Pancreas (tissue), 10 donors: ENCODE data around the gene NR6A1. TPM values are rescaled to one million over a fixed set of nuclear protein-coding genes. Genes with fewer than 3 reads are reported as not detected.

Experiments used
- ATAC-seq, 4 donors: fragments of 200-7000 bp; cut with Tn5 transposase; one replicate each; pipeline versions ENCODE4 v1.8.0 to v1.9.1; 2020; ENCODE audit warnings: mild to moderate bottlenecking in 4 of 4, moderate library complexity in 4 of 4
- DNase-seq, 6 donors: peaks; one replicate each; pipeline ENCODE4 v3.0.0-alpha.2; 2020
- FAIRE-seq: peaks from 2 replicates; lab custom pipeline; 2012; peaks lifted over from hg19 to GRCh38; lab: Jason Lieb, UNC
- H3K27ac ChIP-seq, 4 donors: fragments of 200-600 bp; sonication (generic); 1 replicate in 3 of 4; 2 replicates in 1 of 4; pipeline versions ENCODE4 v1.5.0 to v1.8.0; 2020
- H3K27me3 ChIP-seq, 4 donors: fragments of 200-600 bp; one replicate each; pipeline ENCODE4 v1.8.0; 2021
- H3K36me3 ChIP-seq, 3 donors: fragments of 200-600 bp; sonication (generic) in 1 of 3; one replicate each; pipeline versions ENCODE4 v1.5.0 to v1.8.0; 2020 to 2021
- H3K4me1 ChIP-seq, 3 donors: fragments of 200-600 bp; one replicate each; pipeline ENCODE4 v1.8.0; 2021
- H3K4me3 ChIP-seq, 4 donors: fragments of 200-600 bp; sonication (generic) in 2 of 4; one replicate each; pipeline versions ENCODE4 v1.5.0 to v1.8.0; 2020 to 2021
- H3K9me3 ChIP-seq, 4 donors: fragments of 200-600 bp; one replicate each; pipeline ENCODE4 v1.8.0; 2021
- CTCF ChIP-seq, 4 donors: fragments of 200-600 bp; sonication (generic) in 3 of 4; IDR thresholded peaks; one replicate each; pipeline versions ENCODE4 v1.5.0 to v1.8.0; 2021; ENCODE audit warnings: antibody characterized with exemption in 4 of 4
- WGBS, 2 donors: extraction: QIAGEN DNeasy Blood & Tissue Kit; methylation state at CpG; one replicate each; pipeline ENCODE4 v1.1.7; 2013; 5-methylcytosine and 5-hydroxymethylcytosine counted together
- intact Hi-C, 3 donors: fragments of 100-400 bp; cut with DNase I; formaldehyde crosslinking; loops; one replicate each; pipeline versions ENCODE4 v1.11.1 to v1.14.2; 2022
- polyA plus RNA-seq, 2 donors: library from polyadenylated mRNA; stranded (reverse); fragments of 200-250 nt; gene quantifications; one replicate each; pipeline ENCODE4 v1.2.3, GENCODE V29; 2013
- total RNA-seq, 6 donors: library from RNA; stranded (reverse); fragmentation: NEBNext Ultra II Directional in 4 of 6; extraction: Animal tissue kit (Norgen Biotek cat#: 25700) in 4 of 6; gene quantifications; one replicate each; pipeline versions ENCODE4 v1.2.1 to v1.2.4, GENCODE V29; 2021 to 2023
- donor health status: healthy with polysubstance abuse.
- donor health status: DM: no; HTN: no; CAD: no; lungs with moderate emphysema.
- donor health status: DM: no; HTN: no; CAD: no.
- donor health status: control.
- donor health status: control.
- donor health status: Bipolar disorder and iron deficiency.
- donor health status: DM: yes; HTN: yes; CAD: no.
- donor health status: DM: no; HTN: no; CAD: no.
- donor health status: DM: no; HTN: no; CAD: no.
- donor health status: DM: yes; HTN: yes; CAD: no.

Gene NR6A1
- total and polyA plus RNA-seq, 8 donors = 2.1 to 3.9 (median 2.6) TPM

GRCh38 chr9:124472770-124473169, 298.3 kb downstream of the NR6A1 start:
- intact Hi-C loops = no loop called here
- no peak for FAIRE-seq

GRCh38 chr9:124471761-124472160, 299.4 kb downstream of the NR6A1 start:
- no peak for TF ChIP-seq CTCF (IDR thresholded peaks at IDR 0.05)
- FAIRE-seq (no peak), DNase-seq (peak in 1 of 6 donors; percentile 29), ATAC-seq (no peak)
- no peaks in the 10 kb centered on the region for H3K36me3 ChIP-seq
- H3K9me3 ChIP-seq = no peaks in the 10 kb centered on the region
- peaks cover 0 to 8% (median 0%) of the 10 kb centered on the region in 4 donors for H3K27me3 ChIP-seq
- no peaks in the 10 kb centered on the region for H3K4me1 ChIP-seq
- 62 to 65% methylated on average over 9 of the region's 9 CpGs for WGBS, 2 donors
- H3K27ac ChIP-seq = no peak overlapping the region
- no peak overlapping the region for H3K4me3 ChIP-seq
- intact Hi-C loops = no loop called here

More at GRCh38 chr9:124472770-124473169, 298.3 kb downstream of the NR6A1 start:
- no peak overlapping the region for H3K27ac ChIP-seq
- H3K36me3 ChIP-seq = no peaks in the 10 kb centered on the region
- peaks cover 0 to 17% (median 2%) of the 10 kb centered on the region in 4 donors for H3K27me3 ChIP-seq
- DNase-seq (peak in 1 of 6 donors; percentile 20), ATAC-seq (no peak)
- H3K9me3 ChIP-seq = no peaks in the 10 kb centered on the region
- TF ChIP-seq CTCF (IDR thresholded peaks at IDR 0.05) = no peak
- H3K4me3 ChIP-seq = no peak overlapping the region
- H3K4me1 ChIP-seq = no peaks in the 10 kb centered on the region
- 66 to 78% methylated on average over 6 to 7 of the region's 7 CpGs for WGBS, 2 donors

- intact Hi-C loops = no loop called here
- Histone ChIP-seq H3K27me3 (no peaks in the 10 kb centered on the region), H3K4me1 (no peaks in the 10 kb centered on the region), H3K27ac (no peak overlapping the region), H3K9me3 (no peaks in the 10 kb centered on the region), H3K4me3 (no peak overlapping the region), H3K36me3 (no peaks in the 10 kb centered on the region)
- WGBS, 2 donors = 82 to 83% methylated on average over 7 of the region's 7 CpGs
- ATAC-seq (no peak), FAIRE-seq (no peak), DNase-seq (peak in 1 of 6 donors; percentile 25)
- no peak for TF ChIP-seq CTCF (IDR thresholded peaks at IDR 0.05)
Observed at GRCh38 chr9:124470726-124471125, 300.4 kb downstream of the NR6A1 start.

GRCh38 chr9:124470306-124470705, 300.8 kb downstream of the NR6A1 start:
- FAIRE-seq = no peak
- peak in 1 of 6 donors; percentile 43 for DNase-seq

More at GRCh38 chr9:124470306-124470705, 300.8 kb downstream of the NR6A1 start:
- Histone ChIP-seq H3K27me3 (no peaks in the 10 kb centered on the region), H3K36me3 (no peaks in the 10 kb centered on the region), H3K27ac (no peak overlapping the region), H3K4me1 (no peaks in the 10 kb centered on the region), H3K4me3 (no peak overlapping the region), H3K9me3 (no peaks in the 10 kb centered on the region)
- TF ChIP-seq CTCF (IDR thresholded peaks at IDR 0.05) = no peak
- no peak for ATAC-seq
- intact Hi-C loops = no loop called here
- 70 to 84% methylated on average over 13 of the region's 13 CpGs for WGBS, 2 donors
